Measurements from ENCODE around the gene GOLIM4.

GOLIM4 gene

GRCh38 chr3:168097381-168097780, 1.7 kb upstream of the GOLIM4 start:
- DNase-seq, result no peak

- DNase-seq, result peak; percentile 93
These were observed 507 bp upstream of the GOLIM4 start for GRCh38 chr3:168096210-168096652.

GRCh38 chr3:168094877-168095610, 680 bp downstream of the GOLIM4 start:
- DNase-seq, result peak; percentile 77

- no peak for DNase-seq
These were observed 1.2 kb downstream of the GOLIM4 start for GRCh38 chr3:168094580-168094876.

GRCh38 chr3:168093790-168094189, 1.9 kb downstream of the GOLIM4 start:
- no peak for DNase-seq

- no peak for DNase-seq
These were observed 2.5 kb downstream of the GOLIM4 start for GRCh38 chr3:168093229-168093628.

- DNase-seq, result no peak
These were observed 3.8 kb downstream of the GOLIM4 start for GRCh38 chr3:168091941-168092340.

GRCh38 chr3:168091302-168091858, 4.3 kb downstream of the GOLIM4 start:
- DNase-seq, result no peak

GRCh38 chr3:168090306-168091085, 5.2 kb downstream of the GOLIM4 start:
- DNase-seq, result no peak

- DNase-seq, result no peak
These were observed 6.4 kb downstream of the GOLIM4 start for GRCh38 chr3:168089179-168089771.

- DNase-seq, result peak; percentile 13
These were observed 7.5 kb downstream of the GOLIM4 start for GRCh38 chr3:168088106-168088720.

GRCh38 chr3:168087539-168087938, 8.2 kb downstream of the GOLIM4 start:
- DNase-seq, result no peak

GRCh38 chr3:168086541-168087260, 9.0 kb downstream of the GOLIM4 start:
- DNase-seq, result no peak

- no peak for DNase-seq
These were observed 10.1 kb downstream of the GOLIM4 start for GRCh38 chr3:168085491-168086119.

- no peak for DNase-seq
These were observed 11.8 kb downstream of the GOLIM4 start for GRCh38 chr3:168083906-168084305.

- DNase-seq, result no peak
These were observed 13.9 kb downstream of the GOLIM4 start for GRCh38 chr3:168081856-168082255.

- no peak for DNase-seq
These were observed 14.5 kb downstream of the GOLIM4 start for GRCh38 chr3:168081171-168081771.

GRCh38 chr3:168080499-168081170, 15.1 kb downstream of the GOLIM4 start:
- DNase-seq, result no peak

GRCh38 chr3:168080022-168080421, 15.7 kb downstream of the GOLIM4 start:
- DNase-seq, result no peak

GRCh38 chr3:168077091-168077490, 18.6 kb downstream of the GOLIM4 start:
- DNase-seq, result no peak
